Lower leg skin (tissue), 3 donors: ENCODE results near the gene ADGRV1.

ENCODE experiments used
- CTCF ChIP-seq, 3 donors: fragments of 450-650 bp; IDR thresholded peaks; one replicate each; pipeline ENCODE4 v1.5.1; 2016; ENCODE audit warnings: antibody characterized with exemption in 3 of 3, mild to moderate bottlenecking in 3 of 3, moderate library complexity in 2 of 3
- POLR2A ChIP-seq, 2 donors: fragments of 450-650 bp; IDR thresholded peaks; one replicate each; pipeline ENCODE4 v1.6.1; 2016 to 2017; ENCODE audit warnings: antibody characterized with exemption in 2 of 2, mild to moderate bottlenecking in 1 of 2, moderate library complexity in 1 of 2

GRCh38 chr5:90529939-90530677 lies 28.5 kb upstream of the ADGRV1 start:
- TF ChIP-seq CTCF (IDR thresholded peaks at IDR 0.05) (no peak), POLR2A (IDR thresholded peaks at IDR 0.05) (no peak)
